SU-DHL-6 (cell line): ENCODE data around the gene PDE3B.

ENCODE experiments used
- CTCF ChIP-seq: fragments of 200-600 bp; sonication (generic); IDR thresholded peaks from one replicate; pipeline ENCODE4 v1.5.1; 2017; ENCODE audit warnings: antibody characterized with exemption, mild to moderate bottlenecking, low read length, moderate library complexity; ENCODE audit not compliant: insufficient read depth, poor library complexity, severe bottlenecking
- EZH2phosphoT487 ChIP-seq: fragments of 200-600 bp; sonication (generic), shearing (Covaris generic); conservative IDR thresholded peaks from 2 replicates; pipeline ENCODE4 v1.6.1; 2018; ENCODE audit warnings: mild to moderate bottlenecking, antibody characterized with exemption, low read length, moderate library complexity, mixed read lengths

GRCh38 chr11:14645015-14645912, 1.7 kb downstream of the PDE3B start:
- TF ChIP-seq CTCF, result no peak
- TF ChIP-seq EZH2phosphoT487, result no peak
